ENCODE results near the gene DAP.

GRCh38 chr5:10789726-10790125, 28.7 kb upstream of the DAP start:
- TF ChIP-seq EZH2phosphoT487 (conservative IDR thresholded peaks at IDR 0.05; ENCODE audit: low read length) (no peak), CTCF (IDR thresholded peaks at IDR 0.05; ENCODE audit: insufficient read depth, low read length, poor library complexity, severe bottlenecking) (no peak)

Data from SU-DHL-6 (cell line).